LNCAP (cell line): Measurements from ENCODE around the gene CPT1B.

Experiments used
- CTCF ChIP-seq: fragments of 450-650 bp; IDR thresholded peaks from 2 replicates; pipeline ENCODE4 v1.5.1; 2017; ENCODE audit warnings: mild to moderate bottlenecking

The CPT1B gene

GRCh38 chr22:50568626-50569025 lies 9.6 kb downstream of the CPT1B start:
- no peak for TF ChIP-seq CTCF

GRCh38 chr22:50567721-50568252 lies 10.4 kb downstream of the CPT1B start:
- TF ChIP-seq CTCF: no peak

DNA sequence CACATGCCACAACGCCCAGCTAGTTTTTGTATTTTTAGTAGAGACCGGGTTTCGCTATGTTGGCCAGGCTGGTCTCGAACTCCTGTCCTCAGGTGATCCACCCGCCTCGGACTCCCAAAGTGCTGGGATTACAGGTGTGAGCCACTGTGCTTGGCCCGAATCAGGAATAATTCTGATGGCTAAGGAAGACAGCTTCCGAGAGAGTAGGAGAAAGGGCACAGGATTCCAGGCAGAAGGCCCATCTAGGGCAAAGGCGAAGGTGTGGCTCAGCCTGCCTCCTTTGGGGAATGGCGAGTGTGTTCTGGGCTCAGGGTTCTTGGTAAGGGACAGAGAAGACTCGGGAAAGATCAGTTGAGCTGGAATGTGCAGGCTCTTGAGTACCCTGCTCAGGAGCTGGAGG lies 13.9 kb downstream of the CPT1B start:
- TF ChIP-seq CTCF: no peak

- no peak for TF ChIP-seq CTCF
Observed at GRCh38 chr22:50563413-50564160, 14.6 kb downstream of the CPT1B start.

- peak; percentile 93 for TF ChIP-seq CTCF
Observed at GRCh38 chr22:50562523-50563412, 15.5 kb downstream of the CPT1B start, which contains the start of gene SYCE3. SYCE3 (minus strand) TSS chr22:50562919; CDS start chr22:50556405, 6,514 bp downstream.

DNA sequence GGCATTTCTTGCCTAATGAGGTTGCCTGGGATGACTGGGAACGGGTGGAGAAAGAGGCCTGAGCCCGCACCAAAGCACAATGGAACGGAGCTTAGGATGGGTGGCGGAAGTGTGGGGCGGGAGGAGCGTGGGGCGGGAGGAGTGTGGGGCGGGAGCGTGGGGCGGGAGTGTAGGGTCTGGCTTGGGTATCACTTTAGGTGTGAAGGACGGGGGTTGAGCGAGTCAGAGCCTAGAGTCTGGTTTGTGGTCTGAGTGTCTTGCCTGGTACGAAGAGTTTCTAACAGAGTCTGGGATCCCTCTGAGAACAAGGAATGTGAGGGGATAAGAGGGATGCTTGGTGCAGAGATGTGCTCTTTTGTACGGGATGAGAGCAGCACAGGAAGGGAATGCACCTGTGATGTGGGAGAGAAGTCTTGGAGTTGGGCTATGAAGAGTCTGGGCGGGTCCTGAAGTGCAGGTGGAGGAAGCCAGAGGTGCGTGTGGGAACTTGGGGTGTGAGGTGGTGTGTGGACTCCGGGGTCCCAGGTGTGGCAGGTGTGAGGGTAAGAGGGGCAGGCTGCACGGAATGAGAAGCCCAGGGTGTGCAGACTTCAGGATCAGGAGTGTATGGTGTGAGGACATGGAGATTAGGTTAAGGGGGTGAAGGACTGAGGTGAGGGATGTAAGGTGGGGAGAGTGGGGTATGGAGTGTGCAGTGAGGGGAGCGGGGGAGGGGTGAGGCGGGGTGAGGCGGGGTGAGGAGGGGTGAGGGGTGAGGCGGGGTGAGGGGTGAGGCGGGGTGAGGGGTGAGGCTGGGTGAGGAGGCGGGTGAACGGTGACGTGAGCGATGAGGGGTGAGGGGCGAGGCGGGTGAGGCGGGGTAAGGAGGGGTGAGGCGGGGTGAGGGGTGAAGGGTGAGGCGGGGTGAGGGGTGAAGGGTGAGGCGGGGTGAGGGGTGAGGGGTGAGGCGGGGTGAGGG lies 16.5 kb downstream of the CPT1B start:
- TF ChIP-seq CTCF: no peak

DNA sequence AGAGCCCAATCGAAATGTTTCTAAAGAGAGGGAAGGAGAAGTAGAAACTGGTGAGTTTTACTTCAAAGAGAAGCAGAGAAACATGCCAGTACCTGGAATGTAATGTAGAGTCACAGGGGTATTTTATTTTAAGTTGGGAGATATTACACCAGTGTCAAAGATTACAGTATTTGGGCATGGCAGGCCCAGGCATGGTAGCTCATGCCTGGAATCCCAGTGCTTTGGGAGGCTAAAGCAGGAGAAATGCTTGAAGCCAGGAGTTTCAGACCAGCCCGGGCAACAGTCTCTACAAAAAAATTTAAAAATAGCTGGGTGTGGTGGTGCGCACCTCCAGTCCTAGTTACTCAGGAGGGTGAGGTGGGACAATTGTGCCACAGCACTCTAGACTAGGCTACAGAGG lies 18.2 kb downstream of the CPT1B start:
- no peak for TF ChIP-seq CTCF
